Urinary bladder (tissue), 4 donors: ENCODE data around the gene DEGS1. TPM values are rescaled to one million over a fixed set of nuclear protein-coding genes. Genes with fewer than 3 reads are reported as not detected.

Experiments
- DNase-seq: peaks from one replicate; pipeline ENCODE4 v3.0.0-alpha.2; 2015; ENCODE audit errors: extremely low spot score
- H3K27ac ChIP-seq: one replicate; pipeline ENCODE4 v1.5.1; 2013; ENCODE audit warnings: low read depth, mild to moderate bottlenecking, moderate library complexity
- H3K36me3 ChIP-seq: one replicate; pipeline ENCODE4 v1.6.1; 2013; ENCODE audit warnings: mild to moderate bottlenecking, moderate library complexity; ENCODE audit not compliant: insufficient read depth
- H3K4me1 ChIP-seq: one replicate; pipeline ENCODE4 v1.6.1; 2013; ENCODE audit warnings: mild to moderate bottlenecking, moderate library complexity; ENCODE audit not compliant: insufficient read depth
- H3K4me3 ChIP-seq: one replicate; pipeline ENCODE4 v1.5.1; 2013; ENCODE audit warnings: low read depth, low read length
- WGBS: extraction: QIAGEN DNeasy Blood & Tissue Kit; methylation state at CpG from one replicate; pipeline ENCODE4 v1.1.7; 2013; 5-methylcytosine and 5-hydroxymethylcytosine counted together
- polyA plus RNA-seq: library from polyadenylated mRNA; stranded (reverse); fragments of 200-250 nt; gene quantifications from one replicate; pipeline ENCODE4 v1.2.3, GENCODE V29; 2013
- small RNA-seq: library from RNA; depleted of rRNA; stranded (forward); fragments of <200 nt; gene quantifications from one replicate; pipeline ENCODE3, GENCODE V24; 2014
- total RNA-seq: library from RNA; depleted of rRNA; stranded (reverse); fragments of >200 nt; gene quantifications from one replicate; pipeline ENCODE4 v1.2.3, GENCODE V29; 2014
- donor health status: healthy with polysubstance abuse.
- donor health status: healthy.

DEGS1 gene
- total and polyA plus RNA-seq, 2 donors: 91.9 to 95.5 TPM

DNA sequence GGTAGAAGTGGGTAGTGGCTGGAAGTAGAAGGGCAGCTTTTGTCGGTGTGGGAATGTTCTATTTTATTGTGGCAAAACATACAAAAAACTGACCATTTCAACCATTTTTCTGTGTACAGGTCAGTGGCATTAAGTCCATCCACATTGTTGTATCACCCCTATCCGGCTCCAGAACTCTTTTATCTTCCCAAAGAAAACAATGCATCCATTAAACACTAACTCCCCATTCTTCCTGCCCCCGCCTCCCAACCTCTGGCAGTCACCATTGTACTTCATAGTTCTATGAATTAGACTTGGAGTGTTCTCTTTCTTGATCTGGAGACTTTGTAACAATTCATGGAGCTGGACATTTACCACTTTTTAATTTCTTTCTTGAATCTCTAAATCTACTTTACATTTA lies 55.7 kb downstream of the DEGS1 start:
- H3K36me3 ChIP-seq: peaks cover 3% of the 10 kb centered on the region
- WGBS: 73% methylated on average over 3 of the region's 3 CpGs
- no peak overlapping the region for H3K4me3 ChIP-seq
- no peak for DNase-seq
- no peaks in the 10 kb centered on the region for H3K4me1 ChIP-seq
- no peak overlapping the region for H3K27ac ChIP-seq

Small RNA genes within 50 kb of the gene (small RNA-seq; reads per million reads assigned to genes)
- not detected for gene AC092809.3
- gene RF00139: not detected

Other genes with a start within 250 kb of the DEGS1 start
- gene FBXO28, start 69.1 kb upstream of the DEGS1 start, total RNA-seq: 54.4 TPM
- 14.6 TPM for gene FBXO28, start 69.1 kb upstream of the DEGS1 start, polyA plus RNA-seq
- gene NVL, start 146.9 kb downstream of the DEGS1 start, total RNA-seq: 54.0 TPM
- gene NVL, start 146.9 kb downstream of the DEGS1 start, polyA plus RNA-seq: 14.8 TPM
- 56.4 TPM for gene CNIH4, start 173.6 kb downstream of the DEGS1 start, total RNA-seq
- 59.1 TPM for gene CNIH4, start 173.6 kb downstream of the DEGS1 start, polyA plus RNA-seq